NT2/D1 (cell line): ENCODE measurements around the gene FBXL20.

Source experiments
- DNase-seq: peaks from one replicate; pipeline ENCODE4 v3.0.0-alpha.2; 2011; ENCODE audit warnings: low read depth, low spot score
- H3K27me3 ChIP-seq: 2 replicates; pipeline ENCODE4 v1.6.0; 2011; ENCODE audit warnings: mild to moderate bottlenecking; ENCODE audit not compliant: insufficient read length, insufficient read depth
- H3K36me3 ChIP-seq: 2 replicates; pipeline ENCODE4 v1.6.1; 2011; ENCODE audit warnings: mild to moderate bottlenecking, low read length, mixed read lengths; ENCODE audit not compliant: insufficient read depth, insufficient read length
- H3K4me1 ChIP-seq: 2 replicates; pipeline ENCODE4 v1.5.1; 2011; ENCODE audit not compliant: insufficient read depth, insufficient read length
- H3K4me3 ChIP-seq: 2 replicates; pipeline ENCODE4 v1.5.1; 2011; ENCODE audit warnings: low read depth; ENCODE audit not compliant: insufficient read length
- H3K9ac ChIP-seq: 2 replicates; pipeline ENCODE4 v1.6.0; 2011; ENCODE audit warnings: low read depth; ENCODE audit not compliant: insufficient read length
- H3K9me3 ChIP-seq: 2 replicates; pipeline ENCODE4 v1.5.1; 2011; ENCODE audit warnings: mild to moderate bottlenecking, low read length; ENCODE audit not compliant: insufficient read depth
- SUZ12 ChIP-seq: IDR thresholded peaks from 2 replicates; pipeline ENCODE4 v1.6.1; 2011; ENCODE audit not compliant: insufficient read length, insufficient read depth; ENCODE audit errors: extremely low read depth
- YY1 ChIP-seq: IDR thresholded peaks from 2 replicates; pipeline ENCODE4 v1.6.1; 2011; ENCODE audit not compliant: insufficient read length, insufficient read depth
- ZNF274 ChIP-seq: IDR thresholded peaks from 2 replicates; pipeline ENCODE4 v1.6.1; 2011; ENCODE audit warnings: mild to moderate bottlenecking, low read depth, low read length

FBXL20 gene

GRCh38 chr17:39222866-39223834 is 178.3 kb downstream of the FBXL20 start:
- DNase-seq = no peak
- peaks cover 21% of the 10 kb centered on the region for H3K4me1 ChIP-seq
- no peak for TF ChIP-seq SUZ12
- TF ChIP-seq ZNF274 = no peak
- TF ChIP-seq YY1 = no peak
- no peak overlapping the region for H3K9ac ChIP-seq
- no peaks in the 10 kb centered on the region for H3K9me3 ChIP-seq
- no peak overlapping the region for H3K4me3 ChIP-seq
- H3K27me3 ChIP-seq = peaks cover 48% of the 10 kb centered on the region
- H3K36me3 ChIP-seq = no peaks in the 10 kb centered on the region

- Histone ChIP-seq H3K27me3 (peaks cover 48% of the 10 kb centered on the region), H3K4me1 (peaks cover 24% of the 10 kb centered on the region), H3K36me3 (no peaks in the 10 kb centered on the region), H3K9ac (no peak overlapping the region), H3K4me3 (no peak overlapping the region), H3K9me3 (no peaks in the 10 kb centered on the region)
- no peak for DNase-seq
- TF ChIP-seq ZNF274 (no peak), YY1 (no peak), SUZ12 (no peak)
Observed at GRCh38 chr17:39222151-39222550, 179.3 kb downstream of the FBXL20 start.

GRCh38 chr17:39221572-39221971 is 179.9 kb downstream of the FBXL20 start:
- H3K9me3 ChIP-seq = no peaks in the 10 kb centered on the region
- no peak overlapping the region for H3K9ac ChIP-seq
- H3K4me3 ChIP-seq = no peak overlapping the region
- H3K36me3 ChIP-seq = no peaks in the 10 kb centered on the region
- H3K27me3 ChIP-seq = peaks cover 45% of the 10 kb centered on the region
- H3K4me1 ChIP-seq = peaks cover 24% of the 10 kb centered on the region
- DNase-seq = no peak
- TF ChIP-seq ZNF274 (no peak), SUZ12 (no peak), YY1 (no peak)

GRCh38 chr17:39219647-39220154 is 181.7 kb downstream of the FBXL20 start:
- no peak for TF ChIP-seq SUZ12
- TF ChIP-seq ZNF274 = no peak
- no peak for TF ChIP-seq YY1
- Histone ChIP-seq H3K4me1 (peaks cover 20% of the 10 kb centered on the region), H3K36me3 (no peaks in the 10 kb centered on the region), H3K9me3 (no peaks in the 10 kb centered on the region), H3K27me3 (peaks cover 29% of the 10 kb centered on the region), H3K9ac (no peak overlapping the region), H3K4me3 (no peak overlapping the region)
- no peak for DNase-seq

- H3K9ac ChIP-seq = no peak overlapping the region
- H3K36me3 ChIP-seq = no peaks in the 10 kb centered on the region
- DNase-seq = no peak
- no peak overlapping the region for H3K4me3 ChIP-seq
- H3K4me1 ChIP-seq = peaks cover 22% of the 10 kb centered on the region
- TF ChIP-seq SUZ12 (no peak), YY1 (no peak), ZNF274 (no peak)
- H3K27me3 ChIP-seq = peaks cover 21% of the 10 kb centered on the region
- no peaks in the 10 kb centered on the region for H3K9me3 ChIP-seq
Observed at GRCh38 chr17:39218906-39219305, 182.5 kb downstream of the FBXL20 start.

GRCh38 chr17:39217734-39218369 is 183.6 kb downstream of the FBXL20 start:
- no peak overlapping the region for H3K4me3 ChIP-seq
- H3K4me1 ChIP-seq = peaks cover 13% of the 10 kb centered on the region

GRCh38 chr17:39213852-39214251 is 187.6 kb downstream of the FBXL20 start:
- Histone ChIP-seq H3K4me3 (no peak overlapping the region), H3K9me3 (no peaks in the 10 kb centered on the region), H3K36me3 (no peaks in the 10 kb centered on the region), H3K27me3 (peaks cover 17% of the 10 kb centered on the region), H3K4me1 (peaks cover 24% of the 10 kb centered on the region), H3K9ac (no peak overlapping the region)
- DNase-seq = no peak
- TF ChIP-seq SUZ12 = no peak
- no peak for TF ChIP-seq YY1

More at GRCh38 chr17:39217734-39218369, 183.6 kb downstream of the FBXL20 start:
- H3K9ac ChIP-seq = no peak overlapping the region
- TF ChIP-seq YY1 (no peak), SUZ12 (no peak), ZNF274 (no peak)
- H3K27me3 ChIP-seq = peaks cover 11% of the 10 kb centered on the region
- H3K9me3 ChIP-seq = no peaks in the 10 kb centered on the region
- DNase-seq = no peak
- no peaks in the 10 kb centered on the region for H3K36me3 ChIP-seq
